ENCODE data around the gene RASSF3.
"Not testable (repeated sequence)": the region's sequence is repeated elsewhere in the genome, so short reads cannot be mapped to it uniquely, and the experiment has no call there.

The RASSF3 gene, protein sequence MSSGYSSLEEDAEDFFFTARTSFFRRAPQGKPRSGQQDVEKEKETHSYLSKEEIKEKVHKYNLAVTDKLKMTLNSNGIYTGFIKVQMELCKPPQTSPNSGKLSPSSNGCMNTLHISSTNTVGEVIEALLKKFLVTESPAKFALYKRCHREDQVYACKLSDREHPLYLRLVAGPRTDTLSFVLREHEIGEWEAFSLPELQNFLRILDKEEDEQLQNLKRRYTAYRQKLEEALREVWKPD

DNA sequence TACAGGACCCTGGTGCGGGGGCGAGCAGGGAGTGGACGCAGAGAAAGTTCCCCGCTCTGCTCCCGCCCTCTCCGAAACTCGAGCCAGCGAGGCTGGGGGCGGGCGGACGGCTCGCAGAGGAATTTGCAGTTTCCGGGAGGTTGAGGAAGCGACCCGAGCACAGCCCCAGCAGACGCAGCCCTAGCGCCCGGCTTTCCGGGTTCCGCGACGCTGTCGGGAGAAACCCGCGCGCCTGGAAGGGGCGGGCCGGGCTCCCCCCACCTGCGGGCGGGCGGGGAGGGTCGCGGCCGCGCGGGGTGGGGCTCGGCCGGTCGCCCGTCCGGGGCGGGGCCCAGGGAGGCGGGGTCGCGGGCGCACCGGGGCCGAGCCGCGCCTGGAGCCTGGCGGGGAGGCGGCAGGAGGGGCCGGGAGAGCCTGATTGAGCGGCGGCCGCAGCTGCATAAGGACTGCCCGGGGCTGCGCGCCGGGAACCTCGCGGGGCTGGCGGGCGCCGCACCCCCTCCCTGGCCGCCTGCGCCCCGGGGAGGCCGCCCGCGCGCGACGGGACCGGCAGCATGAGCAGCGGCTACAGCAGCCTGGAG is at the start of gene RASSF3:
RASSF3 (plus strand) TSS at position 417 of the 581 bp plus-strand sequence; CDS start at position 555, 138 bp downstream.
- DNase-seq (ENCODE audit: low spot score): peak; percentile 38

- DNase-seq (ENCODE audit: low spot score): no peak
These were observed 48.8 kb upstream of the RASSF3 start for GRCh38 chr12:64561302-64562136.

DNA sequence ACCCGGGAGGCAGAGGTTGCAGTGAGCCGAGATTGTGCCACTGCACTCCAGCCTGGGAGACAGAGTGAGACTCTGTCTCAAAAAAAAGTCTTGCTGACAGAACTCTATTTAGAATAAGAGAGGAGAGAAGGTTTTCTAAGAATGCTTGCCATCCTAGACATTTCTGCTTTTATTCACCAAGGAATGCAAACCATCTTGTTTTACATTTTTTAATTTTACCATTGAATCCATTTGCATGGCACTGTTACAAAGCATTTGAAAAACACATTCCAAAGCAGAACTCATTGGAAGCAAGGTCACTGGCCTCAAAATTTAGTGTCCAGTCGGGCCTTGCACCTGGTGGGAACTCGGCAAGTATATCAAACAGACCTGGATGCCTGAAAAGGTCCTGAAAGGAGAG is 44.2 kb upstream of the RASSF3 start:
- DNase-seq (ENCODE audit: low spot score): no peak

DNA sequence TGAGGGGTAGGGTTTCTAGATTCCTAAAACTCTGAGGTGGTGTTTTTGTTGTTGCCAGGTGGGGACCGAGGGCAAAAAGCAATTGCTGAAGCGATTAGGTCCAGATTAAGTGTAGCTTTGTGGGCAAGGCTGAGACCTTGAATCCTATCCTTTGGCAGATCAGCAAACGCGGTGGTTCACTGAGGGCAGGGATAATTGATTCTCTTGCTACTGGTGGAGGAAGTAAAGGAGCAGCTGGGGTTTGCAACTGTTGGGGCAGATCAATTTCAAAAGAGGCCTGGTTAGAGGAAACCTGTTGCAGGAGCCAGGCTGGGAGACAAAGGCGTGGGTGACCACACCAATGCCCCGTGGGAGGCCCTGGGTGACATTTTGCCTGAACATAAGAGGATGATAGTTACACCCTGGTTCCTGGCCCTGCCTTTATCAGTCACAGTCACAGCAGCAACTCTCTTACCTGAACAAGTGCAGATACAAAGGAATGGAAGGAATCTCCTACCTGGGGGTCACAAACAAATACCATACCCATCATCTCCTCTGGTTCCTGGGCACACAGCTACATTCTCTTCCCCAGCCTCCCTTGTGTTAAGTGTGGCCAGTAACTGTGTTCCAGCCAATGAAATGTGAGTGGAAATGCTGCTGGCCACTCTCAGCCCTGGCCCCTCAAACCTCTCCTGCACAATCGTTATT is 43.3 kb upstream of the RASSF3 start:
- no peak for DNase-seq (ENCODE audit: low spot score)

DNA sequence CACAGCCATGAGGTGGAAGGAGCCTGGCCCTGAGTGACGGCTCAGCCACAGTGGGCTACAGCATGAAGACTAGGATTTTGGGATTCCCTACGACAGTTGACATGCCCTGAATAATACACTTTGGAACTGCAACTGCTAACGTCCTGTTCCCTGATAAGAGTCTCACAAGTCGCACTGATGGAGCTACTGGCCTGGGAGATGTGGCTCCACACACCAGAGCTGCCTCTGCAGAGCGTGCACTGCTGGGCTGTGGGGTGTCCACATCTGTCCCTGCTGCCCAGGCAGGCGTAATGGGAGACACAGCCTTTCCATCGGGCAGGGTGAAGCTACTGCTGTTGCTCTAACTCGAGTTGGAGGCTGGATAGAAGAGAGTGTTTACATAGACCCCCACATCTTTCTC is 42.7 kb upstream of the RASSF3 start:
- DNase-seq (ENCODE audit: low spot score): no peak

DNA sequence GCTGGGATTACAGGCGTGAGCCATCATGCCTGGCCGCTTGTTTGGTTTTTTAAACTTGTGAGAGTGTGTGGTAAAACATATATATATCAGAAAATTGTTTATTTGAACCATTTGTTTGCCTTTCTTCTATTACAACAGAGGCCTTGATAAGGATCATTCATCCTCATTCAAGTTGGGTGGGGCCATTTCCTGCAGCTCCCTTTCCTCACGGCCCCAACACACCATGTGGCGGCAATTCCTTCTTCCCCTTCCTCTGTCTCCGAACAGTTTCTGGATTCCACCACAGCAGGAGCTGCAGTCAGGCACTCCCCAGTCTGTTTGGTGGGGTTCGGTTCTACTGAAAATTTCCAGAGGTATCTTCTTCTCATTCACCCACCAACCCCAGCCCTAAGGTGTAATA is 42.0 kb upstream of the RASSF3 start:
- no peak for DNase-seq (ENCODE audit: low spot score)

- peak; percentile 9 for DNase-seq (ENCODE audit: low spot score)
These were observed 40.2 kb upstream of the RASSF3 start for GRCh38 chr12:64569923-64570691.

DNA sequence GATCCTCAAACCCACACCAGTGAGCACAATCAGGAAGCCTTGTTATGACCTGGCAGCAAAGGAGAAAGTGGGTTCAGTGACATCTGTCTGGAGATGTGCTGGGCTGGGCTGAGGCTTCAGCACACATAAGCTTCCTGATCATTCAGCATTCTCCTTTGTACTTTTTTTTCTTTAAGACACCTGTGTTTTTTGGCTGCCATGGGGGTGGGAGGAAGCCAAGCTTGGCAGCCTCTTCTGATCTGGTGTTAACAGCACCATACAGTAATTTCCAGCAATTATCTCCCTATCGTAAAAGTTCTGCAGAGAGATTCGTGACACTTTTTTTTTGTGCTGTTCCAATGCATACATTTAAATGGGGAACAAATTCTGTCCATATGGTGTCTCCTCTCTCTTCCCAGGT is 38.9 kb upstream of the RASSF3 start:
- no peak for DNase-seq (ENCODE audit: low spot score)

GRCh38 chr12:64572241-64572640 is 38.1 kb upstream of the RASSF3 start:
- DNase-seq (ENCODE audit: low spot score): no peak

DNA sequence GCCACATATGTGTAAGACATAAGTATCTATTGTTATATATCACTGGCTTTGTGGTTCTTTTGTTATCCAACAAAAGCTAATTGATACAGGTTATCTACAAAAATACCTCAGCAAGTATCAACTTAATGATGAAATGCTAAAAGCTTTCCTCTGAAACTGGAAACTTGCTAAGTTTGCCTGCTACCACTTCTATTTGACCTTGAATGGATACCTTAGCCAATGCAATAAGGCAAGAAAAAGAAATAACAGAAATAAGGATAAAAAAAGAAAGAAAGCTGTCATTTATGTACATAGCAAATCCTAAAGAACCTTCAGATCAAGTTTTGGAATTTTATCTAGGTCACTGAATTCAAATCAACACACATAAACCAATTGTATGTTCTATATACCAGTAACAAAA is 35.5 kb upstream of the RASSF3 start:
- DNase-seq (ENCODE audit: low spot score): no peak

DNA sequence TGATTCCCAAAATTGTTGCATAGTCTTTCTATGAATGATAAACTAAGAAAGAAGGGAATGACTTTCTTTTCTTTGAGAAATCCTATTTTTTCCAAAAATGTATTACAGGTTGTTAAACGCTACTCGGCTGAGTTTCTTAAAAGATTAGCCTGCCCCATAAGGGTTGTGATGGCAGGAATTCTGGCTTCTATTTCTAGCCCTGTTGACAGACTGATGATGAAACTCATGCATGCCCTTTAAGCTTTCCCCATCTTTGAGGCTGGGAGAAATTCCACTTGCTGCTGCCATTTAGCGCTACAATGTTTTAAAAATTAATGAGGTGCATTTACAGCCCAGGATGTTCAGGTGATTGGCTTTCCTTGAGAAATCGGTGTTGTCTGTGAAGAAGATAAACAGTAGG is 33.2 kb upstream of the RASSF3 start:
- DNase-seq (ENCODE audit: low spot score): no peak

GRCh38 chr12:64578566-64578965 is 31.7 kb upstream of the RASSF3 start:
- no peak for DNase-seq (ENCODE audit: low spot score)

- no peak for DNase-seq (ENCODE audit: low spot score)
These were observed 29.6 kb upstream of the RASSF3 start for GRCh38 chr12:64580681-64581080.

- no peak for DNase-seq (ENCODE audit: low spot score)
These were observed 28.2 kb upstream of the RASSF3 start for GRCh38 chr12:64582114-64582513.

- no peak for DNase-seq (ENCODE audit: low spot score)
These were observed 27.4 kb upstream of the RASSF3 start for GRCh38 chr12:64582862-64583261.

- not testable (repeated sequence) for DNase-seq (ENCODE audit: low spot score)
These were observed 26.9 kb upstream of the RASSF3 start for GRCh38 chr12:64583395-64583770.

- DNase-seq (ENCODE audit: low spot score): no peak
These were observed 26.4 kb upstream of the RASSF3 start for GRCh38 chr12:64583771-64584421.

DNA sequence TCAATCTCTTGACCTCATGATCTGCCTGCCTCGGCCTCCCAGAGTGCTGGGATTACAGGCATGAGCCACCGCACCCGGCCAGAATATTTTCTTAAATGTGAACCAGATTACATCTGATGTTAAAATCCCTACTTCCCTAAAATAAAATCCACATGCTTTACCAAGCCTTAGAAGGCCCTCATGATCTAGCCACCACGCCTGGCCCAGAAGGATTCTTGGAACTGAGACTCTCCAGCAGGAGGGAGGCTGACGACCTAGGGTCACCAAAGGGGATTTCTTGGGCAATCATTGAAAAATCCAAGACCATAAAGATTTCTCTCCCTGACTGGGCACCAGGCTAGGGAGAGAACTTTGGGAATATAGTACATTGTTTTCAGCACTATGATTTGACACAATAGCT is 25.2 kb upstream of the RASSF3 start:
- no peak for DNase-seq (ENCODE audit: low spot score)

DNA sequence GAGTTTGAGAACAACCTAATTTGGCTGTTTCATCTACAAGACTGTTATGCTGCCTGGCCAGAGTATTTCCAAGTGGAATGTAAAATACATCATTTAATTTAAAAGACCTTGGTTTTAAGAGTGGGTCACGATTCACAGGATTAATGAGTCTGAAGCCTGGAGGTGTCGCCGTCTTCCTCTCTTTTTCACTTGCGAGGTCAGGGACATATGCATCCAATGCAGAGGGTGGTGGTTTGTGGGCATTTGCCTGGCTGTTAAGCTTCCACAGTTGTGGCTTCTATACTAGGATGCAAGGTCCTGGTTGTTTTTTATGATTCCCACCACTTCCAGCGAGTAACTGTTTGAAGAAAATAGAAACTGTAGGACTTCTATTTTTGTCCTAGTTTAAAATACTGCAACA is 22.8 kb upstream of the RASSF3 start:
- no peak for DNase-seq (ENCODE audit: low spot score)

GRCh38 chr12:64590183-64590582 is 20.1 kb upstream of the RASSF3 start:
- no peak for DNase-seq (ENCODE audit: low spot score)
